ENCODE data around the gene TMEM179. TPM values are rescaled to one million over a fixed set of nuclear protein-coding genes. Genes with fewer than 3 reads are reported as not detected.

TMEM179 gene
- polyA plus RNA-seq, 1 donor (not counting 4 experiments of a cell fraction or from before 2014, with no cell fraction given) = not detected

DNA sequence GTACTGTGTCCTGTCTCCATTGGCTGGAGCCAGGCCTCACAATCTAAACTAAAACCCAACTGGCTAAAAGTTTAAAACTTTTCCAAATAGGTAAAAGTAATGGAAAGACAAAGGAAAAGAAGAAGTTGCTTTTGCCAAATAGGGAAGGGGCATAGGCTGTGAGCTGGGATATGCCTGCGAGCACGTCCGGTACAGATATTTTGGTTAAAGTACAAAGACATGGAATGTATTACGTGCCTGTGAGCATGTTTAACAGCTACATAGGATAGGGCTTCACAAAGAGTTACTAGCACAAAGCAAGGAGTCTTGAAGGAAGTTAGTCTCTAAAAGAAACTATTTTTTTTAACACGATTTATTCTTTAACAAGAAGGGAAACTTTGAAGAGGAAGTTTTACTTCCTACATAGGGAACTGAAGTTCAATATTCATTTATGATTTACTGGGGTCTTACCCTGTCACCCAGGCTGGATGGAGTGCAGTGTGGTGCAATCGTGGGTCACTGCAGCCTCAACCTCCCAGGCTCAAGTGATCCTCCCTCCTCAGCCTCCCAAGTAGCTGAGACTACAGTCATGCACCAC is 43.0 kb upstream of the TMEM179 start:
- H3K9ac ChIP-seq (ENCODE audit: control insufficient read depth, extremely low read depth, insufficient read depth, low read length) = no peak overlapping the region
- no peak overlapping the region for H3K4me2 ChIP-seq (ENCODE audit: control insufficient read depth, extremely low read depth, insufficient read depth, low read depth, low read length)
- no peak overlapping the region for H2AFZ ChIP-seq (ENCODE audit: control insufficient read depth, low read length)
- H3K4me1 ChIP-seq (ENCODE audit: control insufficient read depth, extremely low read depth, insufficient read depth, low read length) = no peaks in the 10 kb centered on the region
- no peaks in the 10 kb centered on the region for H3K27me3 ChIP-seq (ENCODE audit: control insufficient read depth, extremely low read depth, insufficient read depth, low read length)
- no peaks in the 10 kb centered on the region for H3K9me3 ChIP-seq (ENCODE audit: control insufficient read depth, low read depth, low read length)
- dilution Hi-C loops (cut with MboI; ENCODE audit: extremely low pct_ligation_motif_present, low sequenced_read_pairs) = no loop called here
- no peaks in the 10 kb centered on the region for H3K9me1 ChIP-seq (ENCODE audit: control insufficient read depth, extremely low read depth, insufficient read depth, low read length)
- no peak for DNase-seq (ENCODE audit: low read depth, low spot score)
- H3K27ac ChIP-seq (ENCODE audit: control insufficient read depth, insufficient read depth, low read length) = no peak overlapping the region
- no peaks in the 10 kb centered on the region for H4K20me1 ChIP-seq (ENCODE audit: control insufficient read depth, extremely low read depth, insufficient read depth, low read length)
- H3K36me3 ChIP-seq (ENCODE audit: control insufficient read depth in 2 of 2, extremely low read depth in 1 of 2, insufficient read depth in 2 of 2, low read length in 2 of 2) = no peaks in the 10 kb centered on the region
- H3K79me2 ChIP-seq (ENCODE audit: control insufficient read depth, insufficient read depth, low read length) = no peaks in the 10 kb centered on the region
- no peak for FAIRE-seq
- no peak overlapping the region for H3K4me3 ChIP-seq (ENCODE audit: control insufficient read depth in 2 of 3, extremely low read depth in 1 of 3, insufficient read depth in 2 of 3, low read depth in 1 of 3, low read length in 3 of 3)
- TF ChIP-seq EZH2 (IDR thresholded peaks at IDR 0.05; ENCODE audit: low read length) = no peak
- TF ChIP-seq, protein P1, sequence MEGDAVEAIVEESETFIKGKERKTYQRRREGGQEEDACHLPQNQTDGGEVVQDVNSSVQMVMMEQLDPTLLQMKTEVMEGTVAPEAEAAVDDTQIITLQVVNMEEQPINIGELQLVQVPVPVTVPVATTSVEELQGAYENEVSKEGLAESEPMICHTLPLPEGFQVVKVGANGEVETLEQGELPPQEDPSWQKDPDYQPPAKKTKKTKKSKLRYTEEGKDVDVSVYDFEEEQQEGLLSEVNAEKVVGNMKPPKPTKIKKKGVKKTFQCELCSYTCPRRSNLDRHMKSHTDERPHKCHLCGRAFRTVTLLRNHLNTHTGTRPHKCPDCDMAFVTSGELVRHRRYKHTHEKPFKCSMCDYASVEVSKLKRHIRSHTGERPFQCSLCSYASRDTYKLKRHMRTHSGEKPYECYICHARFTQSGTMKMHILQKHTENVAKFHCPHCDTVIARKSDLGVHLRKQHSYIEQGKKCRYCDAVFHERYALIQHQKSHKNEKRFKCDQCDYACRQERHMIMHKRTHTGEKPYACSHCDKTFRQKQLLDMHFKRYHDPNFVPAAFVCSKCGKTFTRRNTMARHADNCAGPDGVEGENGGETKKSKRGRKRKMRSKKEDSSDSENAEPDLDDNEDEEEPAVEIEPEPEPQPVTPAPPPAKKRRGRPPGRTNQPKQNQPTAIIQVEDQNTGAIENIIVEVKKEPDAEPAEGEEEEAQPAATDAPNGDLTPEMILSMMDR (optimal IDR thresholded peaks at IDR 0.05 in 1 of 3, IDR thresholded peaks at IDR 0.05 in 1 of 3, conservative IDR thresholded peaks at IDR 0.05 in 1 of 3; ENCODE audit: extremely low read depth in 1 of 3, insufficient read depth in 2 of 3, low read length in 3 of 3) = no peak

DNA sequence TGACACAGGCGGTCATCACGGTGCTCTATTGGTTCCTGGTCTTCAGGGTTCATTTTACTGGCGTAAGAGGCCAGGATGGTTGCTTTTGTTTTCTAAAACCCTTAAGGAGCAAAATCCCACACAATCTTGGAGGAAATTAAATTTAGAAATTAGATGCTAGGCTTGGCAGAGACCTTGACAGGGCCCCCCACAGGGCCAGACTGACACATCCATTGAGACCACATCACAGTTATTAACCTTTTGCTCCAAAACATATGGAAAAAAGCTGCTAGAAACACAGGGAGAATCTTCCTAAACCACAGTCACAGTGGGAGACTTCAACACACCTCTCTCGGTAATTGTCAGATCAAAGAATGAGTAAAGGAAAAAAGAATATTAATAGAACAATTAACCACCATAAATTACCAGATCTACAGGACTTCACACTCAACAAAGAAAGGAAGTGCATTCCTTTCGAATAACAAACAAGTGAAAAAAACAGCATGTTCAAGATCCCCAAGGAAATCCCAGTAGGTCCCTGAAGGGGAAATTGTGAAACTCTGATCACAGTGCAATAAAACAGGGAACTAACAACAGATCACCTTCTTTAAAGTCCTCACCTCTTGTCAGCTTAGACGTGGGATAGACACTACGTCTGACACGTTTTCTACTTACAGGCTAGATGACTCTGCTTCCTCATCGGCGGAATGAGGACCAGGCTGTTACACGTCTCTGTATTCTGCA is 40.2 kb upstream of the TMEM179 start:
- no peak for FAIRE-seq
- Histone ChIP-seq H3K27ac (ENCODE audit: control insufficient read depth, insufficient read depth, low read length) (no peak overlapping the region), H3K79me2 (ENCODE audit: control insufficient read depth, insufficient read depth, low read length) (no peaks in the 10 kb centered on the region), H3K27me3 (ENCODE audit: control insufficient read depth, extremely low read depth, insufficient read depth, low read length) (no peaks in the 10 kb centered on the region), H3K4me1 (ENCODE audit: control insufficient read depth, extremely low read depth, insufficient read depth, low read length) (no peaks in the 10 kb centered on the region), H3K4me2 (ENCODE audit: control insufficient read depth, extremely low read depth, insufficient read depth, low read depth, low read length) (no peak overlapping the region), H3K9me1 (ENCODE audit: control insufficient read depth, extremely low read depth, insufficient read depth, low read length) (no peaks in the 10 kb centered on the region), H3K36me3 (ENCODE audit: control insufficient read depth in 2 of 2, extremely low read depth in 1 of 2, insufficient read depth in 2 of 2, low read length in 2 of 2) (no peaks in the 10 kb centered on the region), H3K9me3 (ENCODE audit: control insufficient read depth, low read depth, low read length) (no peaks in the 10 kb centered on the region), H3K9ac (ENCODE audit: control insufficient read depth, extremely low read depth, insufficient read depth, low read length) (no peak overlapping the region), H2AFZ (ENCODE audit: control insufficient read depth, low read length) (no peak overlapping the region), H4K20me1 (ENCODE audit: control insufficient read depth, extremely low read depth, insufficient read depth, low read length) (no peaks in the 10 kb centered on the region), H3K4me3 (ENCODE audit: control insufficient read depth in 2 of 3, extremely low read depth in 1 of 3, insufficient read depth in 2 of 3, low read depth in 1 of 3, low read length in 3 of 3) (no peak overlapping the region)
- dilution Hi-C loops (cut with MboI; ENCODE audit: extremely low pct_ligation_motif_present, low sequenced_read_pairs) = no loop called here
- no peak for DNase-seq (ENCODE audit: low read depth, low spot score)
- no peak for TF ChIP-seq EZH2 (IDR thresholded peaks at IDR 0.05; ENCODE audit: low read length)
- TF ChIP-seq, protein P1 (optimal IDR thresholded peaks at IDR 0.05 in 1 of 3, IDR thresholded peaks at IDR 0.05 in 1 of 3, conservative IDR thresholded peaks at IDR 0.05 in 1 of 3; ENCODE audit: extremely low read depth in 1 of 3, insufficient read depth in 2 of 3, low read length in 3 of 3) = no peak
